ENCODE data around the gene SLC6A18.
"Not testable (repeated sequence)": the region's sequence is repeated elsewhere in the genome, so short reads cannot be mapped to it uniquely, and the experiment has no call there.

Gene SLC6A18

DNA sequence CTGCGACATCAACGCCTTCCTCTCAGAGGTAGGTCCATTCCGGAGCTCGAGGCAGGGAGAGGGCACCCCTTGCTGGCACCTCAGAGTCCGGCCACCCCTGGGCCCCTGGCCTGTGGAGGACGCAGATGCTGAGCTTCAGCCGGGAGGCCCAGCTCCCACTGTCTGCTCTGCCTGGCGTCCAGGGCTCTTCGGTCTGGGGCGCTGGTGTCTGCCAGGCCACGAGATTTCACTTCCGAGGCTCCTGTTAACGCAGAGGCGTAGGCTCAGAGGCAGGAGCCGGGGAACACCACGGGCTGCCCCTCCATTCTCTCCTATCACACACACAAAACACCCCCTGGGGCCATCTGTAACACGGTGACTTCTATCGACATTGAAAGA, 8.3 kb upstream of the SLC6A18 start:
- no peak for DNase-seq

DNA sequence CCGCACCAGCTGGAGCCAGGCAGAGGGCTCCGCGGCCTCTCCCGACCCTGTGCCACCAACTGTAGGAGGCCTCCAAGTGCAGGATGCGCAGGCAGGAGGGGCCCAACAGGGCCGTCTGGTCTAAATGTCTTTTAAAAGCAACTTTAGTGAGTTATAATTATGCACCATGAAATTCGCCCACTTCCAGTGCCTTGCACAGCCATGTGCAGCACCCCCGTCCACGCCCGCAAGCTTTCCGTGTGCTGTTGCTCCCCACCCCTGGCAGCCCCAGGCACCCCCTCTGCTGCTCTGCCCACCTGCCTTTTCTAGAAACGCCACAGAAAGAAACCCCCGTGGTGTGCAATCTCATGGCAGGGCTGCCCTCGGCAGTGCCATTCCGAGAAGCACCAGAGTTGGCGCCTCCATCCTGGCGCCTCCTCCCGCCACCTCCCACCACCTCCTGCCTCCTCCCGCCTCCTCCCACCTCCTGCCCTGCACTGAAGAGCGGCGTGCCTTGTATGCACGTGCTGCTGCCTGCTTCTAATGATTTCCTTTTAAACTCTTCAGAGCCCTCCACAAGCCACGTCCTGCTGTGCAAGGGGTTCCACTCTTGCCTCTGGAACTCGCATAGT, 7.5 kb upstream of the SLC6A18 start:
- DNase-seq: no peak

DNA sequence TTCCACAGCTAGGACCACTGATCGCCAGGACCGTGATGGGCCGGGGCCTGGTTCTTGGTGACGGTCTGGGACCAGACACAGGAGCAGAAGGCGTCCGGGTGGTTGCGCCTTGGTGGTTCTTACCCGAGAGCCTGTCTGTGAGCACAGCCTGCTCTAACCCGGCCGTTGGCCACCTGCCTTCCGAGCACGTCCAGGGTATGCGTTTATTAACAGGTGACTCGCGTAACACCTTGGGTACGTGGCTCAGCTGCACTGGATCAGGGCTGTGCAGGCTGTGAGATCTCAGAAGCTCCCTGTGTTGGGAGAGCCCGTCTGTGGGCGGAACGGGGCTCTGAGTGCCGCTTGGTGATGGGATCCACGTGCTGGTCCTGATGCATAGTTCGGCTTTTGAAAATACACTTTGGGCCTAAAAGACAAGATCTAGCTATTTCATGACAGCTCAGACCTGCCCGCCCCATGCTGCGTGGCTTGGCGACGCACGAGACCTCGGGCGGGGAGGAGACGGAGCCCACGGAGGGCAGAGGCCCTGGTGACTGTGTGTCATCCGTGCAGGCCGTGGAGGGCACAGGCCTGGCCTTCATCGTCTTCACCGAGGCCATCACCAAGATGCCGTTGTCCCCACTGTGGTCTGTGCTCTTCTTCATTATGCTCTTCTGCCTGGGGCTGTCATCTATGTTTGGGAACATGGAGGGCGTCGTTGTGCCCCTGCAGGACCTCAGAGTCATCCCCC, 6.7 kb upstream of the SLC6A18 start:
- DNase-seq: no peak

DNA sequence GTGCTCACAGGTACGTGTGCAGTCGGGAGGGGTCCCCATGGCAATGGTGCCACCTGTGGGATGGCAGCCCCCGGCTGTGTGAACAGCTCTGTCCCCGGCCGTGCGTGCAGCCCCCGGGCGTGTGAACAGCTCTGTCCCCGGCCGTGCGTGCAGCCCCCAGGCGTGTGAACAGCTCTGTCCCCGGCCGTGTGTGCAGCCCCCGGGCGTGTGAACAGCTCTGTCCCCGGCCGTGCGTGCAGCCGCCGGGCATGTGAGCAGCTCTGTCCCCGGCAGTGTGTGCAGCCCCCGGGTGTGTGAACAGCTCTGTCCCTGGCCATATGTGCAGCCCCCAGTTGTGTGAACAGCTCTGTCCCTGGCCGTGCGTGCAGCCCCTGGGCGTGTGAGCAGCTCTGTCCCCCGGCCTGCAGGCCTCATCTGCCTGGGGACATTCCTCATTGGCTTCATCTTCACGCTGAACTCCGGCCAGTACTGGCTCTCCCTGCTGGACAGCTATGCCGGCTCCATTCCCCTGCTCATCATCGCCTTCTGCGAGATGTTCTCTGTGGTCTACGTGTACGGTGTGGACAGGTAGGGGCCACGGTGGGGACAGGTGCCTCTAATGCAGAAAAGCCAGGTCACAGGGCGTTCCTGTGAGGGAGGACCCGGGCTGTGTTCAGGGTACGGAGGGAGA, 5.9 kb upstream of the SLC6A18 start:
- DNase-seq: no peak

DNA sequence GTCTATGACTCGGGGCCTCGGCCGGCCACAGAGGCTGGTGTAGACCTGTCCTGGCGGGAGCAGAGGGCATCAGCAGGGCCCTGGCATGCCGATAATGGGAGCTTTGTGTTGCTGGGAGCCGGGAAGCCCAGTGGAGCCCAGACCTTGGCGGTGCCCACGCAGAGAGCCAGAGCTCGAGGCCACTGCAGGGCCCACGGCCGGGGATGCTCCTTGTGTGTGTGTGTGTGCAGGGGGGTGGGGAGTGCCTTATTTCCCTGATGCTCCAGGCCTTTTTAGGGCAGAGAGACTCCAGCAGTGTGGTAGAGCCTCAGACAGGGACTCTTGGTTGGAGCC, 5.4 kb upstream of the SLC6A18 start:
- DNase-seq: no peak

DNA sequence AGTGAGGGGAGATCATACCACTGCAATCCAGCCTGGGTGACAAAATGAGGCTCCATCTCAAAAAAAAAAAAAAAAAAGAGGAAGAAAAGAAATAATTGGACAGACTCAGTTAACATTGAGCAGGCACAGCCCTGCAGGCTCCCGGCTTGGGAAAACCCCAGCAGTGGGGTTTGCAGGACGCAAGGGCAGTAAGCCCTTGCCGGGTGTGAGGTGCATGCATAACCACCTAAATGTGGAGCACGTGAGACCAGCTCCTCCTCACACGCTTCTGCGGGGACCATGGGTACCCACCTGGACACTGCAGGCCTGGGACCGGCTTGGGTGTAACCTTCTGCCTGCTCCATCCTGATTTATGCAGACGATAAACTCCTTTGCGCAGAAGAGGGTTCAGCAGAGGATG, 4.8 kb upstream of the SLC6A18 start:
- no peak for DNase-seq

DNA sequence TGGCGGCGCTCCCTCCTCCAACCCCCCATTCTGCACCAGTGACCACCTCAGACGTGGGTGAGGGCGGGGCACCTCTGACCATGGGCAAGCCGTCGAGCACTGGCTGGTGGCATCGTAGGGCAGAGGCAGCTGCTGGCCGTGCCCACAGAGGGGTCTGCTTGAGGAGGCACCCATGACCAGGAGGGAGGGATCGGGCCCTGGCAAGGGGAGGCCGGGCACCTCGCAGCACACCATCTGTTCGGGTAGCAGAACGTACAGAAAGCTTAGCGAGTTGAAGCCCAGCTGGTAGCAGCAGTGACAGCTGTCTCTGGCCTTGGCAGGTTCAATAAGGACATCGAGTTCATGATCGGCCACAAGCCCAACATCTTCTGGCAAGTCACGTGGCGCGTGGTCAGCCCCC, 4.3 kb upstream of the SLC6A18 start:
- DNase-seq: no peak

DNA sequence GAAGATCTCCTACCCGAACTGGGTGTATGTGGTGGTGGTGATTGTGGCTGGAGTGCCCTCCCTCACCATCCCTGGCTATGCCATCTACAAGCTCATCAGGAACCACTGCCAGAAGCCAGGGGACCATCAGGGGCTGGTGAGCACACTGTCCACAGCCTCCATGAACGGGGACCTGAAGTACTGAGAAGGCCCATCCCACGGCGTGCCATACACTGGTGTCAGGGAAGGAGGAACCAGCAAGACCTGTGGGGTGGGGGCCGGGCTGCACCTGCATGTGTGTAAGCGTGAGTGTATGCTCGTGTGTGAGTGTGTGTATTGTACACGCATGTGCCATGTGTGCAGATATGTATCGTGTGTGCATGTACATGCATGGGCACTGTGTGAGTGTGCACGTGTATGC, 3.5 kb upstream of the SLC6A18 start:
- no peak for DNase-seq

DNA sequence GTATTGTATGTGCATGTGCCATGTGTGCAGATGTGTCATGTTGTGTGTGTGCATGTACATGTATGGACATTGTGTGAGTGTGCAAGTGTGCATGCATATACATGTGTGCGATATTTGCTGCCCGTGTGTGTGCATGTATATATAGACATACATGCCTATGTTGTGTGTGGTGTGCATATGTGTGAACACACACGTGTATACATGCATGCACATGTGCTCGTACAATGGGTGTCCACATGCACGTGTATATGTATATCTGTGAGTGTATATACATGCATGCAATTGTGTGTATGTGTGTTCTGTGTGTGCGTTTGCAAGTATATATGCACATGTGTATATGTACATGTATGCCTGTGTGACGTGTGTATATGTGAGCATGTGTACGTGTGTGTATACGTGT, 3.0 kb upstream of the SLC6A18 start:
- no peak for DNase-seq

DNA sequence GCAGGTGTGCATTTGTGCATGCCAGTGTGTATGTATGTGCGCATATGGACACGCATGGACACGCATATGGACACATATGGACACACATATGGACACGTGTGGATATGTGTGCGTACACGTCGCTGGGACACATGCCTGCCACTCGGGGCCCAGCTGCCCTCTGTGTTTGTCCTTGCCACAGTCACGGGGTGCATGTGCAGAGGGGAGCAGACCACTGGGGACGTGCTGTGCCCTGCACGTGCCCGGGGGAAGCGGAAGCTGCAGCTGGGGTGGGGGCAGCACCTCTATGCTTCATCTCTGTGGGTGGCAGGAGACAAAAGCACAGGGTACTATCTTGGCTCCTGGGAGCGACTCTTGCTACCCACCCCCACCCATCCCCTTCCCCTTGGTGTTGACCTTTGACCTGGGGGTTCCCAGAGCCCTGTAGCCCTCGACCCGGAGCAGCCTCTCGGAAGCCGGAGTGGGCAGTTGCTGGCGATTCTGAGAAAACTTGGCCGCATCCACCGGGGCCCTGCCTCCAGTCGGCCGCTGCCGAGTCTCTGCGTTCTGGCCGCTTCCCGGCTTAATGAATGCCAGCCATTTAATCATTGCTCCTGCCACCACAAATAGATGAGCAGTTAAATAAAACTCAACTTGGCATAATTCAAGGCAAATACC, 2.4 kb upstream of the SLC6A18 start:
- DNase-seq: no peak

DNA sequence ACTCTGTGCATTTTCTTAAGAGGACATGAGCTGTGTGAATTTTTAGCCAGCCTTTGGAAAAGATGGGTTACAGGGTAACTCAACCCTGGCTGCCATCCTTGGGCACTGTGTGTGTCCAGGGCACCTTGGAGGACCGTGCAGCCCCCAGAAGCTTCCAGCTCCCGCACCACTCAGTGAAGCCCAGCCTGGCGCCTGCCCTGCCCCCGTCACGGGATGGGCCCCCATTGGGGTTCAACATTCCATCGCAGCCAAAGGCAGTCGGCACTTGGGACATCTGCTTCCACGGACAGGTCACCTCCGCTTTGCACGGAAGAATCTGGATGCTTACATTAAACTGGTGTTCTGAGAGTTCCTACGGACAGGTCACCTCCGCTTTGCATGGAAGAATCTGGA, 1.9 kb upstream of the SLC6A18 start:
- no peak for DNase-seq

DNA sequence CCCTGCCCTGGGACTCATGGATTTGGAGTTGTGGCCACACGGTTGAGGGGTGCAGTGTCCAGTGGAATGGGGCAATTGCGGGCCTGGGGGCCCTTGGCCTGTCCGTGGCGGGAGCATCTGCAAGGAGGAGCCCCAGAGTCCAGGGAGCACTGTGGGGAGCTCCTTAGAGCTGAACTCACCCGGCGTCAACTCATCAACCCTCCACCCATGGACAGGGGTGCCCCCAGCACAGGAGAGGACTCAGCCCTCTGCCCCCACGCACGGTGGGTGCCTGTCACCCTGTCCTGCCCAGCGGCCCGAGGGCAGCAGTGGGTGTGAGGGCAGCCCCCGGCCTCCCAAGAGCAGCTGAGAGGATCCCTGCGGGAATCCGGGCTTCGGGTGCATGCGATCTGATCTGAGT, 550 bp upstream of the SLC6A18 start:
- DNase-seq: no peak

DNA sequence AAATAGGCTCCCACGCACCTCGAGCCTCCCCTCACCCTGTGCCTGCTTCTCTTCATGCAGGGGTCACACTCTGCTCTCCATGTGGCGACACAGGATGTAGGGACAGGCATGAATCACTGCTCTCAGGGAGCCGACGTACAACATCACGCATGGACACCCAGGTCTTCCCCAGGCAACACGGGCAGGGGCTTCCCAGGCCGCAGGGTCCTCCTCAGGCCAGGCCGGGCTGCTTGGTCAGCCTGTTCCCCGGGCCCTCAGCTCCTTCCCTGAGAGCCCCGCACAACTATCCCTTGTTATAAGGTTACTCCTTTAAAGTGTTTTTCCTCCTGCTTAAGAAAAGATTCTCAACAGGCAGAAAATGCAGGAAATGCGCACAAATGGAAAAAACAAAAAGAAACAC, 1.1 kb downstream of the SLC6A18 start:
- DNase-seq: no peak

DNA sequence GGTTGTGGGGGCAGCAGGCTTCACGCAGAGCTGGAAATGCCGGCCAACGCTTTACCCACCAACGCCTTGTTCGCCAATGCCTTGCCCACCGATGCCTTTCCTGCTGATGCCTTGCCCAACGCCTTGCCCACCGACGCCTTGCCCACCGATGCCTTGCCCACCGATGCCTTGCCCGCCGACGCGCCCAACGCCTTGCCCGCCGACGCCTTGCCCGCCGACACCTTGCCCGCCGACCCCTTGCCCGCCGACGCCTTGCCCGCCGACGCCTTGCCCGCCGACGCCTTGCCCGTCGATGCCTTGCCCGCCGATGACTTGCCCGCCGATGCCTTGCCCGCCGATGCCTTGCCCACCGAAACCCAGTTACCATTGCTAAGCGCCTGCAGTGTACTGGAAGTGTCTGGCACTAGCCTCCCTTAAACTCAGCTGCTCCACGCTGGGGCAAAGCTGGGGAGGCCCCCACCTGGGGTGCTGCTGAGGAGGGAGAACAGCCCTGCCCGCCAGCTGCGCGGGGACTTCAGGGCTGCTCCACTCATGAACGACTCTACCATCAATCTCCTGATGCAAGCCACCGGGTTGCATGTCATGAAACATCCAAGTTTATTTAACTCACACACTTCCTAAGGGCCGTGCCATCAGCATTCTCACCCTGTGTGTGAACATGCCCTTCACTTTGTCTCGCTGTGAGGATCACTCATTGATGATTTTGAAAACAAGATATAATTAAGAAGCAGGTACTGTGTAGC, 1.8 kb downstream of the SLC6A18 start:
- no peak for DNase-seq

DNA sequence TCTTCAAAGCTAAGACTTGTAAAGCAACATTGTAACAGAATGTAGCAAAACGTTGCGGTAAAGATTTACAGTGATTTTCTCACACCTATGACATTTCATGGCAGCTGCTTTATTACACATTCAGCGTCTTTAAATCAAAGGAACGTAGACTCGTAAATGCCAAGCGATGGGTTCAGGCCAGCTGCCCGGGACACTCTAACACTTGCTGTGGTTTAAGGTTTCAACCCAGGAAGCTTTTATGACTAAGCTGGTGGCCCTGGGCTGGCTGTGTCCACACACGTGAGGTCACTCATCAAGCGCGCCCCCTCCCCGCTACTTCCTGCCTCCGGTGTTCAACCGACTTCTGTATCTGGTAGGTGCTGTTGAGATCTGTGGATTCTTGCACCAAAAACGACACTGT, 2.5 kb downstream of the SLC6A18 start:
- DNase-seq: no peak

DNA sequence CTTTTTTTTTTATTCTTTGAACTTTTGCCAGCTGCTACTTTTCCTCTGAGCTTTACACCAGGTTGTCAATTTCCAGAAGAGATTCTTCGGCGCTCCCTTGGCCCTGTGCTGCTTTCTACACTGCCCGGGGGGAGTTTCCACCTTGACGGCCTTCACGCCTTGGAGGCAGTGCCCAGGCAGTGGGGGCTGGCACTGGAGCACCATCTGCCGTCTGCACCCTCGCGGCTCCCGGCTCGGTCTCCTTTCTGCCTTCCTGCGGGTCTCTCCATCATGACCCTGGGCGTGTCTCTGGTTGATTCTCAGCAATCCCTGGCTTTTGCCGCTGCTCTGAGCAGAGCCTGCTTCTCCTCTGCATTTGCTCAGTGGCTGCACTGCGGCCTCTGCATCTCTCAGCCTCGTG, 2.9 kb downstream of the SLC6A18 start:
- DNase-seq: no peak

DNA sequence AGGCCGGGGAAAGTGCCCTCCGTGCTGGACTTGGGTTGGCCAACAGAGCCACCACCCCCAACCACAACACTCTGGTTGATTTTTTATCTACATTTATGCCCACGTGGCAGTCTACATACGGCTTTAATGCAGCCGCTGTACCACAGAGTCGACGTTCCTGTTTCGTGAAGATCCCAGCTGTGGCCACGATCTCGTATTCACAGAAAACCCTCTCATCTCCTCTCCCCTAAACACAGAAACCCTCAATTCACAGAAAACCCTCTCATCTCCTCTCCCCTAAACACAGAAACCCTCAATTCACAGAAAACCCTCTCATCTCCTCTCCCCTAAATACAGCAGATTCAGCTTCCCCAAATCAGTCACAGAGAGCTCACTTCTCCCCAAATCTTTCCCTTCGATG, 3.8 kb downstream of the SLC6A18 start:
- not testable (repeated sequence) for DNase-seq

DNA sequence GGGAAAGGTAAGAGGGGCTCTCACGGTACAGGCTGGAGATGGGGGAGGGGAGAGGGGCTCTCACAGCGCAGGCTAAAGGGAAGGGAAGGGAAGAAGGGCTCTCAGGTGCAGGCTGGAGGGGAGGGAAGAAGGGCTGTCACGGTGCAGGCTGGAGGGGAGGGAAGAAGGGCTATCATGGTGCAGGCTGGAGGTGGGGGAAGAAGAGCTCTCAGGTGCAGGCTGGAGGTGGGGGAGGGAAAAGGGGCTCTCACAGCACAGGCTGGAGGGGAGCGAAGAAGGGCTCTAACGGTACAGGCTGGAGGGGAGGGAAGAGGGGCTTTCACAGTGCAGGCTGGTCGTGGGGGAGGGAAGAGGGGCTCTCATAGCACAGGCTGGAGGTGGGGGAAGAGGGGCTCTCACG, 4.6 kb downstream of the SLC6A18 start:
- no peak for DNase-seq

DNA sequence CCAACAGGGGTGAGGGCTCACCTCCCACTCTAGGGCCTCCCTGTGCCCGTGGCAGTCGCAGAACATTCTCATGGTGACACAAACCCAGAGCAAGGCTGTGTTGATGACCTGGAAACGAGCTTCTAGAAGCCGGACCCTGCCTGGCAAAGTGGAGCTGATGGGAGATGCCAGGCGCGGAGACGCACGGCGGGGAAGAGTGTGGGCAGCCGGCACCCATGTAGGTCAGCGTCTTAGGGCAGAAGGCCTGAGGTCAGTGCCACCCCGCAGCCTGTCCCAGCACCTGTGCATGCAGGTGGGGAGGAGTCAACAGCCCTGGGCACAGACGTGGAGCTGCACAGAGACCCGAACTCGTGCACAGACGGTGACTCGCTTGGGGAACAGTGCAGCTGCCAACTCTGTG, 5.4 kb downstream of the SLC6A18 start:
- no peak for DNase-seq

DNA sequence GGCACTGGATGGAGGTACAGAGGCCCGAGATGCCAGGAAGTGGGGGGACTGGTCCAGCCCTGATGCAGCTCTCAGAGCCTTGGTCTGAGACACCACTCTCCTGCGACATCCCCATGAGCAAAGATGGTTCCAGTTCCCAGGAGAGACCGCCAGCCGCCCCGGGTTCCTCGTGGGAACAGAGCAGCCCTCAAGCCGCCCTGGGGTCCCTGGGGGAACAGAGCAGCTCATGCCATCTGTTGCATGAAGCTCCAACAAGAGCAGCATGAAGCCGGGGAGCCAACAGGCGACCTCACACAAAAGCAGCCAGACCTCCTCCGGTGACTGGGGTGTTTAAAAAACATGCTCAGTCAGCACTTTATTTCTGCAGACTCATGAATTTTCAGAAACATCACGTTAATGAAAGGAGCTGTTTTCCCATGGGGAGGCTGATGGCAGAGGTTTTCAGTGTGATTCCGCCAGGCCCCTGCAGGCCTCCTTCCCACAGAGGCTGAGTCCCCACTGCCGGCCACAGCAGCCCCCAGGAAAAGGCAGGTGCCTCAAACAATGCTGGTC, 6.2 kb downstream of the SLC6A18 start:
- DNase-seq: no peak

DNA sequence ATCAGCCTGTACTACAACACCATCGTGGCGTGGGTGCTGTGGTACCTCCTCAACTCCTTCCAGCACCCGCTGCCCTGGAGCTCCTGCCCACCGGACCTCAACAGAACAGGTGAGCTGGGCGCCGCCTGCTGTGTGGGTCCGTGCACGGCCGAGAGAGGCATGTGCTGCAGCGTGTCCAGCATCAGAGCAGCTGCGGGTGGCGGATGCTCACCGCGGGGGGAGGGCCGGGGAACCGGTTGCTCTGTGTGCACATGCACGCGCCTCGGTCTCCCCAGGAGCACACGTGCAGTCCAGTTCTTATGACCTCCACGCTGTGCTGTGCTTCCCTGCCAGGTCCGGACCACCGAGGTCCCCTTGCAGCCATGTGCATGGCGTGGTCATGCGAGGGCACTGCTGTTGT, 7.6 kb downstream of the SLC6A18 start:
- DNase-seq: no peak

DNA sequence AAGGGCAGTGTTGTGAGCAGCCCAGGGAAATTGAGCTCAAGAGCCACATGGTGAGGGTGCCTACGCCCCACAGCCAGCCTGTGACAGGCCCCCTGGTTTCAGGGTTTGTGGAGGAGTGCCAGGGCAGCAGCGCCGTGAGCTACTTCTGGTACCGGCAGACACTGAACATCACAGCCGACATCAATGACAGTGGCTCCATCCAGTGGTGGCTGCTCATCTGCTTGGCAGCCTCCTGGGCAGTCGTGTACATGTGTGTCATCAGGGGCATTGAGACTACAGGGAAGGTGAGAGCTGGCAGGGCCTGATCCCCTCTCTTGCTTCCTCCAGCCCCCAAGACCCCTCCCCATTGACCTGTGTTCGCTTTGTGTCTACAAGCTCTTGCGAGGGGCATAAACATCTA, 10.2 kb downstream of the SLC6A18 start:
- DNase-seq: no peak

DNA sequence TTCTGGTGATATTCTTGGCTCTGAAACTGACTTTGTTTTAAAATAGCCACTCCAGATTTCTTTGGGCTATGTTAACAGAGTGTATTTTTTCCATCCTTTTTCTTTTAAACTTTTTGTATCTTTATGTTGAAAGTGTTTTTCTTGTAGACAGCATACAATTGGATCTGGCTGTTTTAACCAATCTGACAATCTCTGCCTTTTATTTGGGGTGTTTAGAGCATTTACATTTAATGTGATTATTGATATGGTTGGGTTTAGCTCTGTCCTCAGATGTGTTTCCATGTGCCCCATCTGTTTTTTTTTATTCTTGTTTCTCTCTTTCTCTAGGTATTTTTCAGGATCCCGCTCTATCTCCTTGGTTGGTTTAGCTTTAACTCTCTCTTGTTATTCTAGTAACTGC, 10.7 kb downstream of the SLC6A18 start:
- no peak for DNase-seq
